Raji (cell line): ENCODE results near the gene SSU72.

Experiments used
- POLR2A ChIP-seq: IDR thresholded peaks from 2 replicates; pipeline ENCODE4 v1.6.1; 2011; ENCODE audit warnings: low read depth, low read length, control low read depth; ENCODE audit not compliant: insufficient read depth

Gene SSU72

DNA sequence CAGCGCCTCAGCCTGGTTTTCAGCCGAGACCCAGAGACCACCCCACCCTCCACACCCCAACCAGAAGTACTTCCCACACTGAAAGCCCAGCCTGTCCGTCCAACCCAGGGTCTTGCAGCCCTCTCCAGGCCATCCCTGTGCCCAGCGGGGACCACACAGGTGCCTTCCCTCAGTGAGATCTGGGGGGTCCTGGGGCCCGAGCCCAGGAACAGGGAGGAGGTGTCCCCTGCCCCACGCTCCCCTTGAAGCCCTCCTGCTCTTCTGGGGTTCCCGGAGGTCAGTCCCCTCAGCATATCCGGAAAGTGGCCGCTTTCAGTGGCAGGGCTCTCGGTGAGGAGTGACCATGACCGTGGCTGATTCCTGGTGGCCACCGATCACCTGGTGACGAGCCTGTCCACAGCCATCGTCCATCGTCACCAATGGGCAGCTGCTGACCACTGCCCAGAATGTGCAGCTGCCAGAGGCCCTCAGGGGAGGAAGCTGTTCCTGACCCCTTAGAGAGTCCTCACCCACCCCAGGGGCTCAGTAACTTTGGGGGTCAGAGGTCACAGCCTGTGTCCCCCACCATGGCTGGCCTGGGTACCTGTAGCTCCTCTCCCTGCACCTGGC, 37.6 kb downstream of the SSU72 start:
- TF ChIP-seq POLR2A, result no peak

- no peak for TF ChIP-seq POLR2A
These were observed 38.4 kb downstream of the SSU72 start for GRCh38 chr1:1536019-1536937.

DNA sequence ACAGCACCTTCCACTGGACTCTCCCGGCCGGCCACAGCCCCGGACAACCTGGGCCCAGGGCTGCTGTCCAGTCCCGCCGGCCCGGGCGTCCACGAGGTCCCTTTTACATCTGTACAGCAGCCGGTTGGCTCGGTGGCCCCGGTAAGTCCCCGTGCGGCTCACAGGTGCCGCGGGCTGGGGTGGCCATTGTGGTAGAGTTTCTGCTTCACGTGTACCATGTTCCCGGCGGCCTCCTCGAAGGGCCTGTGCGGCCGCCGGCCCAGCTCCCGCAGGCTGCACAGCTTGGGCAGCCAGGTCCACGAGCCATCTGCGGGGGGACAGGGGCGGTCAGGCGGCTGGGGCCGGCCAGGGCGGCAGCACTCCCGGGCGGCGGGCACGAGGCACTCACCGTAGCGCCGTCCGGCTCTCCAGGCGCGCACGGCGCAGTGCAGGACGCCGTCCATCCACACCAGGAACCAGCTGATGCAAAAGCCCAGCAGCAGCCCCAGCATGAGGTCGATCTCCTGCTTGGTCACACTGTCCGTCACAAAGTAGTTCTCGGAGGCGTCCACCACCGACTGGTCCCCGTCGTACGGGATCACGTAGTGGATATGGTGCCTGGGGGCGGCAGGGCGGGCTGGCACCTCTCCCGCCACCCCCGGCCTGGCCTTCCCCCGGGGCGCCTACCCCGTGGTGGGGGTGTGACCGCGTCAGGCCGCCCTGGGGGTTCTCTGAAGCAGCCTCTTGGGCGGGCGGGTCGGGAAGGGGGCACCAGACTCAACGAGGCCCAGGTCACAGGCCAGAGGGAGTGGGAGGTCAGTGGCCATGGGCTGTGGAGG, 39.3 kb downstream of the SSU72 start:
- no peak for TF ChIP-seq POLR2A

DNA sequence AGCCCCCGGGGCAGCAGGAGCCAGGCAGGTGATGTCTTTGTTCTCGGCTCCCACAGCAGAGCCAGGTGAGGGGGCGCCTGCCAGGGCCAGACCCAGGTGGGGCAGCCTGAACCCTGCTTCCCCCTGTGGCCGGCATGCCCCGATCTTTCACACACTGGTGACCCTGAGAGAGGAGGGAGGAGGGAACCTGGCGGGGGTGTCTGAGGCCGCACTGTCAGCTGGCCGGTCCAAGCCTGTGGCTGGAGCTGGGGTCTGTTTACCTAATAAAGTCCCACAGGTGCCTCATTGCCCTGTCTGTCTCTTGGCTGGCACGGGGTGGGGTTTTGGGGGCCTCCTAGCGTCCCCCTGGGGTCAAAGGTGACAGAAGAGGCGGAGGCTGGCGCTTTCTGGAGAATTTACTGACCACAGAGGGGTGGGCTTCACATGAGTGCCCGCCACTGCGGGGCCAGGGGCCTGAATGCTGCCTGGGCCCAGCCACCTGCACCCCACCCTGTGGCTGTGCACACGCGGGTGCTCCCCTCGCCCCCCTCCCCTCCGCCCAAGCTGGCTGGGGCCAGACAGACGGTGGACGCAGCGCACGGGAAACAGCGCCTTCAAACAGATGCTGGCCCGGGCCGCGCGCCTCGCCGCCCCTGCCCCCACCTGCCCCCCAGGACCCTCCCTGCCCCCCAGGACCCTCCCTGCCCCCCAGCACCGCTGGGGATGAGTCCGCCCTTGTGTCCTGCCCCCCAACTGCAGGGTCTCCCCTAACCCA, 40.1 kb downstream of the SSU72 start:
- TF ChIP-seq POLR2A, result no peak

DNA sequence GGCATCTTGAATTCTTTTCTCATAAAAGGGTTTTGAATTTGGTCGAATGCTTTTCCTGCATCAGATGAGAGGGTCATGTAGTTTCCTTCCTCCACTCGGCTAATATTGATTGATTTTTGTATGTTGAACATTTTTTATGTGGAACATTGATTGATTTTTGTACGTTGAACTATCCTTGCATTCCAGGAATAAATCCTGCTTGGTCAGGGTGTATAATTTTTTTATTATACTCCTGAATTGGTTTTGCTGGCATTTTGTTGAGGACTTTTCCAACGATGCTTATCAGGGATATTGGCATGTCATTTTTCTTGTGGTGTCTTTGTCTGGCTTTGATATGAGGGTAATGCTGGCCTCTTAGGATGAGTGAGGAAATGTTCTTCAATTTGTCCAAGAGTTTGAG, 42.7 kb downstream of the SSU72 start:
- TF ChIP-seq POLR2A, result no peak

DNA sequence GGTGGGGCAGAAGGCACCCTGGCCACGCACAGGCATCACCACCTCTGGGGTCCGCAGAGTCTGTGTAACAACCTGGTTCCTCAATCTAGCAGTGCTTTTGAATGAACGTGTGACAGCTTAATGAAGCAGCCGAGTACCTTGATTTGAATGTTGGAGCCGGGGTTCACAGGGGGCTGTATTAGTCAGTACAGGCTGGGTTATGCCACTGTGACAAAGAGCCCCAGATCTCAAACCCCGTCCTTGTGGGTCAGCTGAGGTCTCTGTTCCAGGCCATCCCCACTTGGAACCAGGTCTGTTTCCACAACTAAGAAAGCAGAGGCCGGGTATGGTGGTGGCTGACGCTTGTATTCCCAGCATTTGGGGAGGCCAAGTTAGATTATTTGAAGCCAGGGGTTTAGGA, 44.7 kb downstream of the SSU72 start:
- TF ChIP-seq POLR2A, result no peak

DNA sequence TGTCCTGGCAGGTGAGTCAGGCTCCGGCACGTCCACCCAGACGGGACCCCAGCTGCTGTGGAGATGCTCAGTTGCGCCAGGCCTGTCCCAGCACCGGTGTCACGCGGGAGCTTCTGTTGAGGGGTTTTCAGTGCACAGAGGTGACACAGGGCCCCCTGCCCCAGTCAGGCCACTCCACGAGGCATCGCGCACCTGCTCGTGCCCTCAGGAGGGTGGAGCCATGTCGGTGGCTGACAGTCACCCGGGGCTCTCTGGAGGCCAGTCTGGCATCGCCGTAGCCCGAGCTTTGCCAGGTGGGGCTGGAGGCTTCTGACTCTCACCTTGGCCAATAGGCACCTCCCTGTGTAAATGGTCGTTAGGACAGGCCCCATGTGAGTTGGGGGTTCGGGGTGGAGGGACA, 45.3 kb downstream of the SSU72 start:
- TF ChIP-seq POLR2A, result no peak

GRCh38 chr1:1528301-1529267, 46.1 kb downstream of the SSU72 start:
- TF ChIP-seq POLR2A, result no peak

- no peak for TF ChIP-seq POLR2A
These were observed 47.4 kb downstream of the SSU72 start for GRCh38 chr1:1527092-1527816.

GRCh38 chr1:1521331-1521730, 53.3 kb downstream of the SSU72 start:
- TF ChIP-seq POLR2A, result no peak

DNA sequence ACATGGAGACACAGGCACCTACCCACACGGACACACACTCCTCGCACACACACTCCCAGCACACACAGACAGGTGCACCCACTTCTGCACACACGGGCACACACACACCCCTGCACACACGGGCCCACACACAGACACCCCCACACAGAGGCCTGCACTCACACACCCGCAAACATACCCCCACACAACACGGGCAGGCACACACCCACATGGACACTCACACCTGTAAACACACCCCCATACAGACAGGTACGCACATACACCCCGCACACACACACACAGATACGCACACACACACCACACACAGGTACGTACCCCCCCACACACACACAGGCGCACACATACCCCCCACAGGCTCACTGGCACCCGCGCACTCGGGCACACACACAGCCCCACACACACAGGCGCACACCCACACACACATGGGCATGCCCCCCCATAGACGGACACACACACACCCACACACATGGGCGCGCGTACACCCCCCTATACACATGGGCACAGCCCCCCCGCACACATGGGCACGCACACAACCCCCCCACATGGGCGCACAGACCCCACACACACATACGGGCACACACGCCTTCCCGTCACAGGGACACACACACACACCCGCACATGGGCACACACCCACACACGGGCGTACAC, 56.6 kb downstream of the SSU72 start:
- TF ChIP-seq POLR2A, result no peak

DNA sequence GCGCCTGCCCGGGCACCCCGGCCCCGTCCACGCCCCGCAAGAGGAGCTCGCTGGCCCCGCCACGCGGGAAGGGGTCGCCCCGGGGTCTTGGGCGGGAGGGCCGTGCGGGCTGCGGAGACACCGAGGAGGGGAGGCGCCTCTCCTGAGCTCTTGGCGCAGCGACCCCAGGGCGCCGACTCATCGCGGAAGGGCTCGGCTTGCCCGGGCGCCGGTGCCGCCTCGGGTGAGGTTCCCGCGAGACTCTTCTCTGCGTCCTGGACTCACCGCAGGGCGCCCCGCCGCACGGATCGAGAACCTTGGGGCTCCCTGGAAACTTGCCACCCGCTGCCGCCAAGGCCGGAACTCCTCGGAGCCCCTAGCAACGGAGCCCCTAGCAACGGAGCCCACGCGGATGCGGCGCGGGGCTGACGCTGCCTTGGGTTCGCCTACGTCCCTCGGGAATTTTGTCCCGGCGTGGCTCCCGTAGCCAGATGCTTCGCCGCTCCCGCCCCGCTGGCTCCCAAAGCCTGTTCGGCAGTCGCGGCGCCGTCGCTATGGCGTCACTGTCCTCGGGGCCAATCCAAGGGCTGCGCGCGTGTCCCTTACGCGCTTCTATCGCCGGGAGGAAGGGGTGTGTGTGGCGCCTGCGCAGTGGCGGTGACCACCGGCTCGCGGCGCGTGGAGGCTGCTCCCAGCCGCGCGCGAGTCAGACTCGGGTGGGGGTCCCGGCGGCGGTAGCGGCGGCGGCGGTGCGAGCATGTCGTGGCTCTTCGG, 63.0 kb downstream of the SSU72 start, which contains the start of gene ATAD3A:
Gene ATAD3A (plus strand): TSS at position 630 of the 753 bp plus-strand sequence. CDS start 107 bp downstream, at position 737.
- peak; percentile 93 for TF ChIP-seq POLR2A
